Fibroblast of skin of right quadriceps (primary cell): ENCODE measurements around the gene CUL4B.
"Not testable (repeated sequence)": the region's sequence is repeated elsewhere in the genome, so short reads cannot be mapped to it uniquely, and the experiment has no call there.

Experiments
- DNase-seq: peaks from one replicate; pipeline ENCODE4 v3.0.0-alpha.2; 2013

The CUL4B gene

GRCh38 chrX:120517936-120518335 lies 42.8 kb downstream of the CUL4B start:
- peak; percentile 65 for DNase-seq

GRCh38 chrX:120514236-120514635 lies 46.5 kb downstream of the CUL4B start:
- DNase-seq = peak; percentile 4

- no peak for DNase-seq
Observed at GRCh38 chrX:120512627-120513026, 48.1 kb downstream of the CUL4B start.

DNA sequence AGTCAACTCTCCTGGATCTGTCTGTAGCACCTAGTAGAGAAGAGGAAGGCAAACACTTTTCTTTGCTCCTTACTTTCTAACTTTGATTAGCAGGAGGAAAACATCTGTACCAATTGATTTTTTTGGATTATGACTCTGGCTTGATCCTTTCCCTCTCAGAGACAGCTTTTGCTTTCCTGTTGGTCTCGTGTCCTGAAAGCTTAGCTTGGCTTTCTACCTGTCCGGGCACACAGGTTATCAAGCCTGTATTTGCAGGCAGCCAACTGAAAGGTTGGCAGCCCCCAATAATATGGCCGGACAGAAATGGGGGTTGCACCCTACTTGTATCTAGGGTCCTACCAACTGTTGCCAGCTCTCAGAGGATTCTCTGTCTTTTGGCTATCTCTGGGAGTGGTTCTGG lies 48.5 kb downstream of the CUL4B start:
- no peak for DNase-seq

- no peak for DNase-seq
Observed at GRCh38 chrX:120504569-120504968, 56.2 kb downstream of the CUL4B start.

DNA sequence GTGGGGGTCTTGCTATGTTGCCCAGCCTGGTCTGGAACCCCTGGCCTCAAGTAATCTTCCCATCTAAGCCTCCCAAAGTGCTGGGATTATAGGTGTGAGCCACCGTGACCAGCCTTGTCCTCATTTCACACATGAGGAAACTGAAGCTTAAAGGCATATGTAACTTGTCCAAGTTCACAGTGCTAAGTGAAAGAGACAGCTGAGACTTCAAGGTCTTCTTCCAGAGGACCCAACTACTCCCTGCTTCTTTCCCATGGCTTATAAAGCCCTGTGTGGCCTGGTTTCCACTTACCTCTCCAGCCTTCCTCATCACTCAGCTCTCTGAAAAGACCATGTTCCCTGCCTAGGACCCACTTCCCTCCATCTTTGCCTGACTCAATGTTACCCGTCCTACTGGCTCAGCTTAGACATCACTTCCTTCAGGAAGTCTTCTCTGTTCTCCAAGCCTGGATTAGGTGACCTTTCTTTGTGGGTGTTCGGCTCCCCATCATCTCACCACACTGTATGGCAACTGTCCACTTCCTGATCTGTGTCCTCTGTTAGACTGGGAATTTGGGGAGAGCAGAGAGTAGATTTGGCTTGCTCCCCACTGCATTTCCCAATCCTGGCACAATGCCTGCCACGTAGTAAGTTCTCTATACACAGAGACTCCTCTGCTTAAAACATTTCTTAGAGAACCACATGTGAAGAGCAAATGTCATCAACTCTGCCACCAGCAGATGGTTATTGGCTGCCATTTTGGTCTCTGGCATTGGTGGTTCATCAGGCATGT lies 61.3 kb downstream of the CUL4B start:
- peak; percentile 12 for DNase-seq

GRCh38 chrX:120490119-120490518 lies 70.6 kb downstream of the CUL4B start:
- DNase-seq = not testable (repeated sequence)

DNA sequence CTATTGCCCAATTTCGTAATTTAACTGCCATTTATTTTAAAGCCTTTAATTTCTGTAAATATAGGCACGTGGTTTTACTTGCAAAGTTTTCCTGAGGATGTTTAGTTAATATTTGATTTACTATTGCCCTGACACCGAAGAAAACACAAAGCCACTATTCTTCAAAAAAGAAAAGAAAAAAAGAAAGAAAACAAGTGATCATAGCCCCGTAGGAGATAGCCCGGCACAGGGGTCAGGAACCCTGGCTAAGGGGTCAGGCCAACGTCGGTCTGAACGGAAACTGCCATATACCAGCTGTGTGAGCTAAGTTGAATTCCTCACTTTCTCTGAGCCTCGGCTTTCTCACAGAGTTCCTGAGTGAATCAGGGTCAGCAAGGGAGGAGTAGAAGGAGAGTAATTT lies 74.0 kb downstream of the CUL4B start:
- DNase-seq = no peak

- peak; percentile 77 for DNase-seq
Observed at GRCh38 chrX:120485638-120486520, 74.9 kb downstream of the CUL4B start.

DNA sequence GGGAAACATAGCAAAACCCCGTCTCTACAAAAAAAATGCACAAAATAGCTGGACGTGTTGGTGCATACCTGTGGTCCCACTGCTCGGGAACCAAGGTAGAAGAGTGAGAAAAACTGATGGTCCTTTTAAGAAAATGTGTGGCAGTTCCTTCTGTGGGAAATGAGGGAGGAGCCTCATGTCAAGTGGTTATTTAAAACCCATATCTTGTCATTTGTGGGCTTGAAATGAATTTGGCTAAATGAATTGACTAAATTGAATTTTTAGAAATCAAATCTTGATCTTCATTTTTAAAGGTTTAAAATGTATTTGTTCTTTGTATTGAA lies 75.5 kb downstream of the CUL4B start:
- no peak for DNase-seq

GRCh38 chrX:120477453-120477852 lies 83.3 kb downstream of the CUL4B start:
- no peak for DNase-seq

DNA sequence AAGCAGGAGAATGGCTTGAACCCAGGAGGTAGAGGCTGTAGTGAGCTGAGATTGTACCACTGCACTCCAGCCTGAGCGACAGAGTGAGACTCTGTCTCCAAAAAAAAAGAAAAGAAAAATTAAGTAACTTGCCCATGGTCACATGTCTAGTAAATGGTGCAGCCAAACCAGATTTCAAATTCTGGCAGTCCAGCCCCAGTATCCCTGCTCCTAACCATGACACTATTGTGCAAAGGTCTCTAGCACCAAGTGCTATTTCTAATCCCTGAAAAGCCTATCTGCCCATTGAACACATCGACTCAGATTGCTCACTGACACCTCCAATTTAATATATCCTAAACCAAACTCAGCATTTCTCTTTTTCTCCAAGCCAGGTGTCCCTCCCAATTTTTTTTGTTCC lies 84.0 kb downstream of the CUL4B start:
- DNase-seq = no peak

DNA sequence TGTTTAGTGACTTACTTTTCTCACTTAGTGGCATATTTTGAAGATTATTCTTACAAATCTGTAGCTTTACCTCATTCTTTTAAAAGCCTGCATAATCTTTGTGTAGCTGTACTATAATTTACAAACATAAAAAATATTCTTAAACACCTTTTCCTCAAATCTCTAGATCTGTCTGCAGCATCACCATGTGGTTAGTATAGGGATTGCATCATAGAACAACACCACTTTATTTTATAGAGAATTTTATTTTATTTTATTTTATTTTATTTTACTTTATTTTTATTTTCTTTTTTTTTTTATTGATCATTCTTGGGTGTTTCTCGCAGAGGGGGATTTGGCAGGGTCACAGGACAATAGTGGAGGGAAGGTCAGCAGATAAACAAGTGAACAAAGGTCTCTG lies 85.3 kb downstream of the CUL4B start:
- DNase-seq = peak; percentile 17
